Stimulated activated CD4-positive, alpha-beta T cell treated with anti-CD3 and anti-CD28 coated beads, TNF-alpha, amount 100 ng/mL, for 1 hour (primary cell): ENCODE measurements around the gene KANTR.

Source experiments
- DNase-seq, 3 donors: peaks; one replicate each; pipeline ENCODE4 v3.0.0-alpha.2; 2020; ENCODE audit warnings: low read depth in 3 of 3, low spot score in 1 of 3

The KANTR gene

DNA sequence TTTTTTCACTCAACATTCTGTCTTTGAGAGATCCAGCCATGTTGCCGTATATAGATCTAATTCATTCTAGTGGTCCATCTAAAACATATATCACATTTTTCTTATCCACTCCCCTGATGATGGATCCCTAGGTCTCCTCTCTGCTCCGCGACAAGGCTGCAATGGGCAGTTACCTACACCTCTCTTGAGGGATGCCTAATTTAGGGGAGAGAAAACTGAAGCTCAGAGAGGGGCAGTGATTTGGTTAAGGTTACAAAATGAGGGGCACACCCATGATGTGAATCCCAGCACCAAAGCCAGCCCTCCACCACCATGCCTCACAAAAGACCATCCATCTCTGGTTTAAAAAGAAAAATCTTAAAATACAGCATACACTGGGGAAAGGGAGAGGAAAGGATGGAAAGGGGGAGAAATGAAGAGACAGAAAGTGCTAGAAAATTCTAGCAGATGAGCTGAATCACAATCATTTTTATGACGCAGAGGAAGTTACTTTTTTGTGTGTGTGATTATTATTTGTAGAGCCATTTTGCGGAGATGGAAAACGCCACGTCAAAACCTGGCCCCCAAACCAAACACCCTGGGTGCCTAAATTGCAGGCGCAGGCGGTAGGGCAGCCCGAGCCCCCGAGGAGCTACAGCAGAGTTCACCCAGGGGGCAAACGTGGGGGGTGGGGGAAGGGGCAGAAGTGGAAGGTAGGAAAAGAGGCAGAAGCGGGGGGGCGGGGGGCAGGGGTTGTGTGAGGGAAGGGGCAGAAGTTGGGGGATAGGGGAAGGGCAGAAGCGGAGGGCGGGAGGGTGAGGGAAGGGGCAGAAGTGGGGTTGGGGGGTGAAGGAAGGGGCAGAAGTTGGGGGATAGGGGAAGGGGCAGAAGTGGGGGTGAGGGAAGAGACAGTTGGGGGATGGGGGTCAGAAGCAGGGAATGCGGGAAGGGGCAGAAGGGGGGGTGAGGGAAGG is 13.0 kb upstream of the KANTR start:
- DNase-seq, result no peak

DNA sequence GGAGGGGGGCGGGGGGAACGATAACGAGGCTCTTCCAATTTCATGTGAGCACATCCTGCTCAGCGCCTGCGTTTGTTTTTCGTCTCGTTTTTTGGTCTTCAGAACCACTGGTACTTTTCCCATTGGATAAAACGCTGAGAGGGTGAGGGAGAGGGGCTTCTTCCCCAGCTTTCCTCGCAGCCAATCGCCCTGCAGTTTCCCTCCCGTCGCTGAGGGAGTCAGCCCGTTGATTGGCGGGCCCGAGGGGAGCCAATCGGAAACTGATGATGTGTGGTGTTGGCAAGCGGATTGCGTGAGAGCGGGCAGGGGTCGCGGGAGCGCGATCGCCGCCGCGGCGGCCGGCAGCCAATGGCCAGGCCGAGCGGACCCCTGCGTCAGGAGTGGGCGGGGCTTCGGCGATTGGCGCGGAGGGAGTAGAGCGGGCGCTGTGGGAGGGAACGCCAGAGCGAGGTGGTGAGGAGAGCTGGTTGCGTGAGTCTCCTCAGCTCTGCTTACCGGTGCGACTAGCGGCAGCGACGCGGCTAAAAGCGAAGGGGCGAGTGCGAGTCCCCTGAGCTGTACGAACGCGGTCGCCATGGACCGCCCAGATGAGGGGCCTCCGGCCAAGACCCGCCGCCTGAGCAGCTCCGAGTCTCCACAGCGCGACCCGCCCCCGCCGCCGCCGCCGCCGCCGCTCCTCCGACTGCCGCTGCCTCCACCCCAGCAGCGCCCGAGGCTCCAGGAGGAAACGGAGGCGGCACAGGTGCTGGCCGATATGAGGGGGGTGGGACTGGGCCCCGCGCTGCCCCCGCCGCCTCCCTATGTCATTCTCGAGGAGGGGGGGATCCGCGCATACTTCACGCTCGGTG is 11.8 kb upstream of the KANTR start, which contains the start of gene TSPYL2:
TSPYL2 (plus strand) TSS at position 443 of the 848 bp plus-strand sequence; CDS start at position 575, 132 bp downstream.
- DNase-seq, result peak; percentile 83 to 91 (median 86)

DNA sequence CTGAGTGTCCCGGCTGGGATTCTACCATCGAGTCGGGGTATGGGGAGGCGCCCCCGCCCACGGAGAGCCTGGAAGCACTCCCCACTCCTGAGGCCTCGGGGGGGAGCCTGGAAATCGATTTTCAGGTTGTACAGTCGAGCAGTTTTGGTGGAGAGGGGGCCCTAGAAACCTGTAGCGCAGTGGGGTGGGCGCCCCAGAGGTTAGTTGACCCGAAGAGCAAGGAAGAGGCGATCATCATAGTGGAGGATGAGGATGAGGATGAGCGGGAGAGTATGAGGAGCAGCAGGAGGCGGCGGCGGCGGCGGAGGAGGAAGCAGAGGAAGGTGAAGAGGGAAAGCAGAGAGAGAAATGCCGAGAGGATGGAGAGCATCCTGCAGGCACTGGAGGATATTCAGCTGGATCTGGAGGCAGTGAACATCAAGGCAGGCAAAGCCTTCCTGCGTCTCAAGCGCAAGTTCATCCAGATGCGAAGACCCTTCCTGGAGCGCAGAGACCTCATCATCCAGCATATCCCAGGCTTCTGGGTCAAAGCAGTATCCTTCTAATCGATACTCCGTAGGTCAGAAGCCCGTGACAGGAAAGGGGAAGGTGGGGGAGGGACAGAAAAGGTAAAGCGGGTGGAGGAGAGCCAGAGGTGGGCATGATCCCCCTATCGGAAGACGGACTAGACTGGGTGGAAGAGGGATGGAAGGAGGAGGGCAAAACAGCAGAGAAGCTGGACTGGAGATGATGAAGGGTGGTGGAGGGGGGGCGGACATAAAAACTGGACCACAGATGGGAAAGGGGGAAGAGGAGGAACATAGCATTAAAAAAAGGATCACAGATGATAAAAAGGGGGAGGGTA is 10.9 kb upstream of the KANTR start:
- no peak for DNase-seq

DNA sequence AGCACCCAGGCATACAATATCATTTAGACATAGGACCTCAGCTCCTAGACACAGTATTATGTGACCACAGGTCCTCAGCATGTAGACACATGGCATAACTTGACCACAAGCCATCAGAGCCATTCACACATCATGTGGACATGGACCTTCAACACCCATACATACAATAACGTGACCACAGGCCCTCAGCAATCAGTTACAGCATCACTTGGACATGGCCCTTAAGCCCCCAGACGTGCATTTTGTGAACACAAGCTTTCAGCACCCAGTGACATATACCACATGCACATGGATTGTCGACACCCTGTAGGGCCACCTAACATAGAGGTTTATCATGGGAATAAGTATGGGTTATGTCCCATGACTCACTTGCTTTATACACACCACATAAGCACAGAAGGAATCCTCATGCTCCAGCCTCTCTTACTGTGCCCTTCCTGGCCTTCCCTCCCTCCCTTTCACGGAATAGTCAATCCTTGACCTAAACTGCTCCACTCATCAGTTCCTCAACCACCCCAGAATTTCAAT is 9.8 kb upstream of the KANTR start:
- no peak for DNase-seq

- no peak for DNase-seq
Measured at GRCh38 chrX:53084863-53085262, 9.1 kb upstream of the KANTR start.

GRCh38 chrX:53085661-53086229 is 8.2 kb upstream of the KANTR start:
- DNase-seq, result no peak

DNA sequence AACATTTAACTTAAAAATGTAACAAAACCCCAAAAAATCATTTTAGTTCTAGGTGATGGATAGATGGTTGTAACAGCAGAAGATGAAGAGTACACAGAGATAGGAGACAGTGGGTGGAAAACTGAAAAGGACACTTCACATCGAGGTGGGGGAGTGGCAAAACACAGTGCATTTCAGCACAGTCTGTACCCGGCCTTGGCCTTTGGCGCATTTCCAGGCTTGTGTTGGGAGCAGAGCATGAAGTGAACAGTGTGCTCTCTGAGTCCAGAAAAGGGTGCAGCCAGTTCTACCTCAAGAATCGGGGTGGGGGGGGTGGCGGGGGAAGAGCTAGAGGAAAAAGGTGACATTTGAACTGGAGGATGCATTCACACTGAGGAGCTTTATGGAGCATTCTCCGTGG is 7.5 kb upstream of the KANTR start:
- DNase-seq, result no peak

GRCh38 chrX:53087388-53087831 is 6.5 kb upstream of the KANTR start:
- DNase-seq, result no peak

GRCh38 chrX:53088136-53088974 is 5.6 kb upstream of the KANTR start:
- DNase-seq, result peak; percentile 50 to 68 (median 59)

GRCh38 chrX:53089224-53089842 is 4.6 kb upstream of the KANTR start:
- DNase-seq, result no peak

DNA sequence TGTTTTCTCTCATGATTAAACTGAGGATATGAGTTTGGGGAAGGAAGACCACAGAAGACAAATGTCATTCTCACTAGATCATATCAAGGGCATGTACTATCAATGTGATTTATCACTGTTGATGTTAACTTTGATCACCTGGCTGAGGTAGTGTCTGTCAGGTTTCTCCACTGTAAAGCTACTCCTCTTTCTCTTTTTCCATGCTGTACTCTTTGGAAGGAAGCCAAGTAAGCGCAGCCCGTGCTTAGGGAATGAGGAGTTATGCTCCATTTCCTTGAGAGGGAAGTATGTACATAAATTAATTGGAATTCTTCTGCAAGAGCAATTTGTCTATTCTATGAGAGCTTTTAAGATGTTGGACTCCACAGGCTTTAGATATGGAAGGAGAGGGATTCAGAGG is 4.0 kb upstream of the KANTR start:
- no peak for DNase-seq

- no peak for DNase-seq
Measured at GRCh38 chrX:53091354-53091753, 2.6 kb upstream of the KANTR start.

GRCh38 chrX:53093177-53093655 is 726 bp upstream of the KANTR start:
- peak in 2 of 3 donors; percentile 44 to 59 for DNase-seq

DNA sequence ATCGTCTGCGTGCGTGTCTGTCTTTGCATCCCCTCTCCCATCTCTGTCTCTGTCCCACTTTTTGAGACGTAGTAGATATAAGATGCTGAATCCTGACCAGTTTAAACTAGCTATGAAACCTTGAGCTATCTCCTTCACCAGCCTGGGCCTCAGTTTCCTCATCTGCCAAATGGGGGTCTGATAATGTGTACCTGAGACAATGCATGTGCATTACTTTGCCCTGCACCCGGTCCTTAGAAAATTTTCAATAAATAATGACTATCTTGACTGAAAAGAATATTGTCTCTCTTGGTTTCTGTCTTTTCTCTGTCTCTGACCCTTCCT is 602 bp downstream of the KANTR start:
- no peak for DNase-seq

- DNase-seq, result no peak
Measured at GRCh38 chrX:53095796-53096195, 1.9 kb downstream of the KANTR start.

DNA sequence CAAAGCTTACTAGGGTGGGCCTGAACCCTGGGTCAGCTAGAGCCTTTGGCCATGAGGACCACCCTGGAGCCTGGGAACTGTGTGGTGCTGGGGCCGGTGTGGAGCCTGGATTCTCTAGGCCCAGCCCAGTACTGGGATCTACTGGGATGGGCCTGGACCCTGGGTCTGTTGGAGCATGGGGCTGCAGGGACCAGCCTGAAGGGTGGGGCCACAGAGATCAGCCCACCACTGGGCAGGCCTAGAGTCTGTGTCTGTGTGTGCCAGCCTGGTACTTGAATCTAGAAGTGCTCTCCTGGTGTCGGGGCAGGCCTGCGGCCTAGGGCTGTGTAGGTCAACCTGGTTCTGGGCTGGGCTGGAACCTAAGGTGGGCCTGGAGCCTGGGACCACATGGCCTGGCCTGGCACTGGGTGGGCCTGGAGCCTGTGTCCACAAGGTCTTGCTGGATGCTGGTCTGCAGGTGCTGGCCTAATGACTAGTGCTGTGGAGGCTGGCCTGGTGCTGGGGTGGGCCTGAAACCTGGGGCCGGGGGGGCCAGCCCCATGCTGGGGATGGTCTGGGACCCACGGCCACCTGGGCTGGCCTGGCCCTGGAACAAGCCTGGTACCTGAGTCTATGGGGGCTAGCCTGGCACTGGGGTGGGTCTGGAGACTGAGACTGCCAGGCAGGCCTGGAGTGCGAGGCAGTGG is 21.1 kb downstream of the KANTR start:
- DNase-seq, result no peak

DNA sequence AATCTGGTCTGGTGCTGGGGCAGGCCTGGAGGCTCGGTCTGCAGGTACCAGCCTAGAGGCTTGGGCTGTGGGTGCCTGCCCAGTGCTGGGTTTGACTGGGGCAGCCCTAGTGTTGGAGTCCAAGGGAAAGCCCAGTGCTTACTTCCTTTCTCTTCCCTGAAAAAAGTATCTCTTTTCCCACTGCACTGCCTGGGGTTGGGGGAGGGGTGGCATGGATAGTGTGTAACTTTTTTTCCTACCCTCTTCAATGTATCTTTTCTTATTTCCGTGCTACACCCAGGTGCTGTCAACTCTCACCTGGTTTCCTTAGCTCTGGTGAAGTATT is 21.6 kb downstream of the KANTR start:
- no peak for DNase-seq

- DNase-seq, result no peak
Measured at GRCh38 chrX:53116101-53116500, 22.2 kb downstream of the KANTR start.

- no peak for DNase-seq
Measured at GRCh38 chrX:53122013-53122412, 28.1 kb downstream of the KANTR start.
